Measurements from ENCODE around the gene HDAC4. TPM values are rescaled to one million over a fixed set of nuclear protein-coding genes. Genes with fewer than 3 reads are reported as not detected.

The HDAC4 gene
- total RNA-seq, 1 donor from 2014 or later = 6.8 TPM

GRCh38 chr2:239036819-239037558 is 363.8 kb downstream of the HDAC4 start:
- no peak for DNase-seq (ENCODE audit: low read depth, low spot score)

DNA sequence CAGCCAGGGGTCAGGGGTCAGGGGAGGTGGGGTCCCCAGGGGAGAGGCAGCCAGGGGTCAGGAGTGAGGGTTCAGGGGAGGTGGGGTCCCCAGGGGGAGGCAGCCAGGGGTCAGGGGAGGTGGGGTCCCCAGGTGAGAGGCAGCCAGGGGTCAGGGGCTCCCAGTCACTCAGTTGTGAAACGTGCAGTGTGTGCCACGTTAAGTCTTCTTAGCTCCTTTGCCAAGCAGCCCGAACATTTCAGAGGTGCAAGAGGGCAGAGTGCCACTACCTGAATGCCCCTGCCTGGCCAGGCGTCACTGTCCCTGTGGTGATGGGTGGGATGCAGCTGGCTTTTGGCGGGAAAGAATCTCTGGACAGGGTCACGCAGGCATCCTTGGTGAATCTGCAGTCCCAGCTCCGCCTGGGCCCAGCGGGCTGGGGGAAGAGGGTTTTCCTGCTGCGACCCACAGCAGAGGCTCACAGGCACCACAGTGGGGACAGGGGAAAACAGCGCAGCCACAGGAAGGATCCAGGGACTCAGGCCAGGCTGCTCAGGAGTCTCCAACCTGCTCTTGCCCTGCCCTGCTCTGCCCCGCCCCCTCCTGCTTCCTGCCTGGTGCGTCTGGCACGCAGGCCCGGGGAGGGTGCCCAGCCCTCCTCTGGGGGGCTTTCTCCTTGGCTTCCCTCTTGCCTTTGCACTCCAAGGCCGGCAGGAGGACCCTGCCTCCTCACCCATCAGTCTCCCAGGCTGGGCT is 364.7 kb downstream of the HDAC4 start:
- no peak for DNase-seq (ENCODE audit: low read depth, low spot score)

- no peak for DNase-seq (ENCODE audit: low read depth, low spot score)
Measured at GRCh38 chr2:239035361-239035814, 365.4 kb downstream of the HDAC4 start.

- no peak for DNase-seq (ENCODE audit: low read depth, low spot score)
Measured at GRCh38 chr2:239034561-239035341, 366.1 kb downstream of the HDAC4 start.

- DNase-seq (ENCODE audit: low read depth, low spot score) = no peak
Measured at GRCh38 chr2:239033801-239034560, 366.8 kb downstream of the HDAC4 start.

GRCh38 chr2:239029958-239030357 is 370.9 kb downstream of the HDAC4 start:
- DNase-seq (ENCODE audit: low read depth, low spot score) = no peak

DNA sequence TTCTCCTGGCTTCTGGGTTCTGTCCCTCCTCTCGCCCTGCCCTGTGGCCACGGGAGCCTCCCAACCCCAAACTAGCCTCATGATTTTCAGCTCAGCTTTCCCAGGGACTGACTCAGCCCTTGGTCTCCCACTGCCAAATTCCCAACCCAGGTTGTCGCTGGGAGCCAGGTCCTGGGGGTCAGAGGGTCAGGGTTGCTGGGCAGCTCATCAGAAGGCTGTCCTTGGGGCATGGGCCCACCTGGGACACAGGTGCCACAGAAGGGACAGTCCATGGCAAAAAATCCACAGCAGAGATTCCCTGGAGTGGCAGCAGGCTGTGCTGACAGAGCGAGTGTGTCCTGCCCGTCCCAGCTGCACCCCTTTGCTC is 372.6 kb downstream of the HDAC4 start:
- no peak for DNase-seq (ENCODE audit: low read depth, low spot score)

GRCh38 chr2:239027391-239028252 is 373.2 kb downstream of the HDAC4 start:
- no peak for DNase-seq (ENCODE audit: low read depth, low spot score)

DNA sequence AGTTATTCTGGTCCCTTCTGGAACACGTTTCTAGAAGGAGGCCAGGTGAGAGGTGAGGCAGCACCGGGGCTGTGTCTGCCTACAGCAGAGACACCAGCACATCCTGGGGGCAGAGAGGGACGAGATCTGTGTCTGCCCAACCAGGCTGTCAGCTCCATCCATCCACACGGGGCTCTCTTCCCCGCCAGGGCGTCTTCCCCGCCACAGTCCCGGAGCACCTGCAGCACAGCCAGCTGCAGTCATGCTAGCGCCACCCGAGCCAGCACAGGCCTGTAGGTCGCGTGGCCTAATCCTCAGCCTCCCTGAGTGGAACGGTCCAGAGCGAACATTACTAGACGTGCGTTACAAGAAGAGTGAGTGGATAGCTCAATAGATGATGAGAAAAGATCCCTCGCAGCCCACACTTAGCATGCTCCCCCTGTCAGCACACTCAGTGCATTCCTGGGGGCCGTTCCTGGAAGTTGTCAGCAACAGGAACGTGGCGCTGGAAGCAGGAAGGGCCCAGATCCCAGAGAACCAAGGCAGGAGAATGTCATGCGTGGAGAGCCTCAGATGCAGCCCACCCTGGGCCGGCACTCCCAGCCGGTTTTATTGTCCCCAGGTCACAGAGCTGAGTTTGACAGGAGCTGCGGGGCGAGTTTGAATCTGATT is 374.0 kb downstream of the HDAC4 start:
- no peak for DNase-seq (ENCODE audit: low read depth, low spot score)

DNA sequence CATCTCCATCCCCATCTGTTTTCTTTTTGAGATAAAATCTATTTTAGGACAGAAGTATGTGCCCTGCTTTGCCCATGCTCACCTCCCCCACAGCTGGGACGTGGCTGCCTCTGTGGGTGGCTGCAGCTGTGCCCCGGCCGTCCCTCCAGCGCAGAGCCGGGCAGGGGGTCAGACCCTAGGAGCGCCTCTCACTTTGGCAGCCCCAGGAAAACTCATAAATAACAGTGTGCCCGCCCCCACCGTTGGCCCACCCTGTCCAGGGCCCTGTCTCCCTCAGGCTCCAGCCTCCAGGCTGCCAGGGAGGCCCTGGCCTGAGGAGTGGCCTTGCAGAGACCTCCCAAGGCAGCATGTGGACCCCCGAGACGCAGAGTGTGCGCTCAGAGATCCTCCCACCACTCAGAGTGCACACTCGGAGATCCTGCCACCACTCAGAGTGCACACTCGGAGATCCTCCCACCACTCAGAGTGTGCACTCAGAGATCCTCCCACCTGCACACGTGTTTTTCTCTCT is 374.8 kb downstream of the HDAC4 start:
- DNase-seq (ENCODE audit: low read depth, low spot score) = no peak

DNA sequence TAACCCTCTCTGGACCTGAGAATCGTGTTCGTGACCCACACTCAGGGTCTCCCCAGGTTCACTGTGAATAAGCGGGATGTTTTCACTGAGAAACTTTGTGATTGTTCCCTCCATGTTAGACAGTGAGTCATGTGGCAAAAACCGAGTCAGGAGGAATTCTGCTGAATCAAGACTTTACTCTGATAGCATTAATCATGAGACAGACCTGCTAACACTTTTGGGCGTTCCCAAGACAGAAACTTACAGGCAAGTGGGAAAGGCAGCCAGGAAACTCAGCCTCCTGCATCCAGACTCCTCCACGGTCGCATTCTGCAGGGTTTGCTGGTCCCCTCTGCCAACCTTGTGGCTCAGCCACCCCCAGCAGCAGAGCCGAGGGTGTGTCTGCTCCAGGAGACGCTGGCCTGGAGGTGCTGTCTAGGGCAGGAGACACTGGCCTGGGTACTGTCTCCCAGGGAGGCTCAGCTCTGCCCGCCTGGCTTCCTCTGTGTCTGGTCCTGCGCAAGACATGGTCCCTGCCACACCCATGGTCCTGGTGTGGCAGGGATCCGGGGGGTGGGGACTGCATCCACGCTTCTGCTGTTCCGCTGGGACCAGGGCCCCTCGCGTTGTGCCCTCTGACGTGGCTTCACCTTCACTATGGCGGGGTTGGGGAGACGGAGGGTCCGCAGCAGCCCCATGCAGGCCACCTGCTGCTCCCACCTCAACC is 375.6 kb downstream of the HDAC4 start:
- DNase-seq (ENCODE audit: low read depth, low spot score) = no peak

DNA sequence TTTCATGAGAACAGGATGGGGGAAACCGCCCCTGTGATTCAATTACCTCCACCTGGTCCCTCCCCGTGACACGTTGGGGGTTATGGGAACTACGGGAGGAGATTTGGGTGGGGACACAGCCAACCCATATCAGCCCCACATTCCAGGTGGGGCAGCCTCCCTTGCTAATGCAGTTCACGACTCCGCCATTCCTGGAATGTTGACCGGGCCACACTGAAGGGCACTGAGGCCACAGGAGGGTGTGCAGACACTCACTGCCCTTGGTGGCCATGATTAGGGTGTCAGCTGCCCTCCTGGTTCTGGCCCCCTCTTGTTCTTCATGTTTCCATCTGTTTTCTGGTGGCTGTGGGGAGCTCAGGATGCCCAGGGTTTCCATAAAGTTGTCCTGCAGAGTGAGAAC is 376.6 kb downstream of the HDAC4 start:
- no peak for DNase-seq (ENCODE audit: low read depth, low spot score)

DNA sequence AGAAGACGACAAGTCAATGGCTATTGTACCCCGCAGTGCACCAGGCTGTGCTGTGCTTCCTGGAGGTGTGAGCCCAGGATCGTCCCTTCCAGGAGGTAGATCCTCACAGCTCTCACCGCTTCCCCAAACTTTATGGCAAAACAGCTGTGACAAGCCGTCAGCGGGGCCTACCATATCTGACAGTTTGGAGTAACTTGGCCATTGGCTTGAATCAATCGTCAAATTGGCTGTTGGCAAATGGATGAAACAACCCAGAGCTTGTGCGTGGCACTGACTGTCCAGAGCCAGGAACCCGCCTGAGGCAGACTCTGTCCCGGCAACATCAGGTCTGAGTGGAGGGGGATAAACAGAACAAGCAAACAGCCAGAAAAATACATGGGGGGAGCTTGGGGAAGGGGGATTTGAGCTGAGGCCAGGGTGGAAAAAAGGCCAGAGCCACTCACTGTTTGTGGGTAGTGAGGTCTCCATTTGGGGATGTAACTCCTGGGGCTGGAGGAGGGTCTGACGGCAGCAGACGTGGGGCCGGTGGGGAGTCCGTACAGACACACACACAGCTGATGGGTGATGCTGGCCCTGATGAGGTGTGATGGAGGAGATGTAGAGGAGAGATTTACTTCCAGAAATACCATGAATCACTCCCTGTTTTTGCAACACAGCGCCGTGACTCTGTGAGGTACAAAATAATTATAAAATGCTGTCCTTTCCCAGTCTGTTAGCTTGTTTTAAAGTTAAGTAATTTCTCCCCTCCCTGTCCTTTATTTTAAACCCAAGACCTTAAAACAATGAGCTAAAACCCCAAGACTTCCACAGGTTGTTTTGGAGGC is 378.2 kb downstream of the HDAC4 start:
- DNase-seq (ENCODE audit: low read depth, low spot score) = no peak

GRCh38 chr2:239021651-239022436 is 379.0 kb downstream of the HDAC4 start:
- DNase-seq (ENCODE audit: low read depth, low spot score) = no peak

DNA sequence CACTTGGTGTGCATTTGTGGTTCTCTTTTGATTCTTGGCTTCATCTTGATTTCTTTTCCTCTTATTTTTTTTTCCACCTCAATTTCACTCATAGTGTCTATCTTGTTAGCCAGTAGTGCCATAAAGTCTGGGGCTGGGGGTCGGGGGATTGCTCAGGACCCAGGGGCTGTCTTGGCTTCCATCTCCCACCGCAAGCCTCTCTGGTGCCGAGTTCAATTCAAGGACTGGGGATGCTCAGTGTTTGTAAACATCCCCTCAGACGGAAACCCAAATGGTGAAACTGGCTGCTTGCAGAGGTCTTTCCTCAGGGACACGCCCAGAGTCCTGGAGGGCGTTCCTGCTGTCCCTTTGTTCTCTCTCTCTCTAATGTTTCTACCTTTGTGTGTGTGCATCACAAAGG is 379.6 kb downstream of the HDAC4 start:
- DNase-seq (ENCODE audit: low read depth, low spot score) = no peak

GRCh38 chr2:239020541-239021041 is 380.2 kb downstream of the HDAC4 start:
- no peak for DNase-seq (ENCODE audit: low read depth, low spot score)

DNA sequence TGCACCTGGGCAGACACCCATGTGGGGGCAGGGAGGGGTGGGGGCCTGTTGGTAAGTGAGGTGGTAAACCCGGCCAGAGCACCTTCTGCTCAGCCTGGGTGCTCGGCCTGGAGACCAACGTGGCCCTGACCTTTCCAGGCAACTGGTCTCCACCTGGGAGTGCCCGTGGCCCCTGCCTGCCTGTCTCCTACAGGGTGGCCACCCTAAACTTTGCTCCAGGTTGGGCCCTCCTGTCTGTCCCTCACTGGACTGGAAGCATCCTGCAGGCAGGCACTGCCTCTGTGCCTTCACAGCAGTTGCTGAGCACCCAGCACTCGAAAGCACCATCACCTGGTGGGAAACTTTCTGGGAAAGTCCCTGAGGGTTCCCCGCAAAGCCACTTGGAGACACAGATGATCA is 381.6 kb downstream of the HDAC4 start:
- no peak for DNase-seq (ENCODE audit: low read depth, low spot score)
